Measurements from ENCODE around the gene PODN. TPM values are rescaled to one million over a fixed set of nuclear protein-coding genes. Genes with fewer than 3 reads are reported as not detected.

Gene PODN
- total and polyA plus RNA-seq, 5 experiments from 2014 or later = 0.35 TPM; not detected in 4

DNA sequence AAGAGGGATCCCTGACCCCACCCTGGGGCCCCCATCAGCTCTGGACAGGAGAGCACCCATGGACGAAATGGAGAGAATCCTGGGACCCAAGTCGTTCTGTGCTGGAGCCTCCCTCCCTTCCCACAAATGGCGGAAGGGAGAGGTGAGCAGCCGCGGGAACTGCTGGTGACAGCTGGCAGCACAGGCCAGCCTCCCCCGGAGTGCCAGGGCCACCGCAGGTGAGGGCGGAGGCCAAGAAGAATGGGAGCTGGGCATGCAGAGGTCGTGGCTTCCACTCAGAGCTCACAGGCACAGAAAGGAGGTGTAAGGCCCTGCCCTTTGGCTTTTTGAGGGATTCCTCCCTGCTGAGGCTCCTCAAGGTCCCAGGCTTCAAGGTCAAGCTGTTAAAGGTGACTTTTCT, 55.8 kb downstream of the PODN start:
- H3K27me3 Mint-ChIP-seq = peaks cover 0 to 14% (median 8%) of the 10 kb centered on the region in 5 donors
- H3K4me1 Mint-ChIP-seq = peaks cover 0 to 12% (median 1%) of the 10 kb centered on the region in 4 donors
- ATAC-seq (no peak), DNase-seq (no peak)
- POLR2A ChIA-PET = no interaction called here
- no peak overlapping the region for H3K4me3 Mint-ChIP-seq
- H3K9me3 Mint-ChIP-seq = no peaks in the 10 kb centered on the region
- peak overlapping the region in 1 of 10 donors; percentile 3 for H3K27ac Mint-ChIP-seq
- no peaks in the 10 kb centered on the region for H3K36me3 Mint-ChIP-seq

DNA sequence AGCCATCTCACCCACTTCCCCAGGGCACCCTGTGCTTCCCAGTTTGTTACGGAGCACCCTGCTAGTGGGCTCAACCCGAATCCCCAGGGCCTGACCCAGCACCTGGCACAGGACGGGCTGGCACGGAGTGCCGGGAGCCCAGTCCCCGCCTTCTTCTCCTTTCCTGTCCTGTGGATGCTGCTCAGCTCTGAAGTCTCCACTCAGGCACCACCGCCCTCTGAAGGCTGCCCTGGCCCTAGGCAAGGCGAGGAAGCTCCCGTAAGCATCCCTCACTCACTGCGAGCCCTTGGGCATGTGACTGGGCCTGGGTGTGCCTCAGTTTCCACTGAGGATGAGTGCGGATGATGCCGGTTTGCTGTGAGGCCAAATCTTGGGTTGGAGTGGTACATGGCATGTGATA, 58.6 kb downstream of the PODN start:
- Mint-ChIP-seq H3K9me3 (peaks cover 0 to 2% (median 0%) of the 10 kb centered on the region in 9 donors), H3K27ac (no peak overlapping the region), H3K4me3 (no peak overlapping the region), H3K36me3 (no peaks in the 10 kb centered on the region), H3K27me3 (peaks cover 0 to 13% (median 8%) of the 10 kb centered on the region in 5 donors), H3K4me1 (peaks cover 0 to 12% (median 1%) of the 10 kb centered on the region in 4 donors)
- POLR2A ChIA-PET = no interaction called here
- no peak for DNase-seq
- ATAC-seq = no peak

DNA sequence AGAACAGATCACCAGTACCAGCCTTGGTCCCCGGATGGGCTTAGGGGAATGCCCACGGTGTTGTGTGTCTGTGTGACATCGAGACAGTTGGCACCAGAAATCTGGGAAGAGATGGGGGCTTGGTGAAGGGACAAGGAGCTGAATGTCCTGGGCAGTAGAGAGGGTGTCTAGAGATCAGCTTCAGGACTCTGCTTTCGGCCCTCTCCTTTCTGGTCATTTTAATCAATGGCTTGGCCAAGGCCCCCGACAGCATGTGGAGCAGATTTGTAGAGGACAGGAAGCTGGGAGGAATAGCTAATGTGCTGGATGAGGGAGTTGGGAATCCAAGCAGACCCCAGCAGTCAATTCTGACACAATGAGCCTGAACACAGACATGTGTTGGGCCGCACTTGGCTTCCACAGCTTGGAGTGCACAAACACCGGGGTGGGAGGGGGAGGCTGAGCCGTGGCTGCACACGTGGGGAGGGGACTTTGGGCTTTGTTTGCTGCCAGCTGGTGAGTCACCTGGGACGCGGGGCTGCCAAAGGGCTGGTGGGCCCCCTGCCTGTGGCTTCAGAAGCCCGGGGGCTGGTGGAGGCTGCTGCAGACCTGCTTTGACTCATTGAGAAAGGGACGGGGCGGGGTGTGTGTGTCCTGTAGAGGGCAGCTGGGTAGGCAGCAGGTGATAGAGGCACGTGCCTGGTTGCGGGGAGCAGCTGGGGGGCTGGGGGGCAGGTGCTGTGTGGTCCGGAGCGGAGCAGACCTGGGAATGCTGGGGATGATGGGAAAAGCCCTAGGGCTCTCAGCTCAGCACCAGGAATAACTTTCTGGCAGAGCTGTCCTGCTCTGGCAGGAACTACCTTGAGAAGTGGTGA, 59.5 kb downstream of the PODN start:
- peaks cover 0 to 2% (median 0%) of the 10 kb centered on the region in 9 donors for H3K9me3 Mint-ChIP-seq
- H3K4me1 Mint-ChIP-seq = peaks cover 0 to 12% (median 1%) of the 10 kb centered on the region in 4 donors
- no peak overlapping the region for H3K27ac Mint-ChIP-seq
- peaks cover 0 to 13% (median 8%) of the 10 kb centered on the region in 5 donors for H3K27me3 Mint-ChIP-seq
- DNase-seq (no peak), ATAC-seq (no peak)
- no peak overlapping the region for H3K4me3 Mint-ChIP-seq
- H3K36me3 Mint-ChIP-seq = no peaks in the 10 kb centered on the region
- POLR2A ChIA-PET = no interaction called here

- peaks cover 0 to 2% (median 0%) of the 10 kb centered on the region in 9 donors for H3K9me3 Mint-ChIP-seq
- no peak for ATAC-seq
- H3K4me1 Mint-ChIP-seq = peaks cover 0 to 12% (median 1%) of the 10 kb centered on the region in 4 donors
- peaks cover 0 to 14% (median 8%) of the 10 kb centered on the region in 5 donors for H3K27me3 Mint-ChIP-seq
- no peaks in the 10 kb centered on the region for H3K36me3 Mint-ChIP-seq
- no peak overlapping the region for H3K4me3 Mint-ChIP-seq
- peak in 1 of 10 donors; percentile 46 for DNase-seq
- H3K27ac Mint-ChIP-seq = peak overlapping the region in 1 of 10 donors; percentile 35
- POLR2A ChIA-PET = no interaction called here
Measured at GRCh38 chr1:53122201-53122885, 60.3 kb downstream of the PODN start.

DNA sequence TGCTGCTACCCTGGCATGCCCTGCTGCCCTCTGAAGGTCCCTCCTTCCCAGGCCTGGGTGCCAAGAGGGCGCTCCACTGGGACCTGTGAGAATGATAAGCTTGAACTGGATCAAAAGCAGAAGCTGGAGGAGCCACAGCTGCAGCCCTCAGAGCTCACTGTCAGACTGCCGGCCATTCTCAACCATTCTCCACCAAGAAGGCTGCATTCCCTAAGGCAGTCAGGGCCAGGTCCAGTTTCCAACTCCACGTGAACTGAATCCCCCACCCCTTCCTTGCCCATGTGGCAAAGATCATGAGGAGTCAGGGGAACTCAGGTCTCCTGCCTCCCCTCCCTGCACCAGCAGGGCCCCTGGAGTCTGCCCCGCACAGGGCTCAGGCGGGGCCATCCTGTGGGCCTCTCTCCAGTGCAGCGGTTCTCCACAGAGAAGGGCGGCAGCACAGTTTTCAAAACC, 61.0 kb downstream of the PODN start:
- no peaks in the 10 kb centered on the region for H3K36me3 Mint-ChIP-seq

GRCh38 chr1:53123453-53124140, 61.6 kb downstream of the PODN start:
- Mint-ChIP-seq H3K36me3 (no peaks in the 10 kb centered on the region), H3K9me3 (peaks cover 0 to 2% (median 0%) of the 10 kb centered on the region in 9 donors), H3K4me1 (peaks cover 0 to 12% (median 3%) of the 10 kb centered on the region in 4 donors), H3K27ac (no peak overlapping the region), H3K27me3 (peaks cover 0 to 21% (median 8%) of the 10 kb centered on the region in 5 donors), H3K4me3 (no peak overlapping the region)
- DNase-seq (no peak), ATAC-seq (no peak)
- POLR2A ChIA-PET = no interaction called here

More for the DNA sequence above, 61.0 kb downstream of the PODN start:
- Mint-ChIP-seq H3K27me3 (peaks cover 0 to 21% (median 8%) of the 10 kb centered on the region in 5 donors), H3K4me1 (peaks cover 0 to 12% (median 1%) of the 10 kb centered on the region in 4 donors), H3K4me3 (no peak overlapping the region), H3K27ac (no peak overlapping the region), H3K9me3 (peaks cover 0 to 2% (median 0%) of the 10 kb centered on the region in 9 donors)
- ATAC-seq (no peak), DNase-seq (peak in 1 of 10 donors; percentile 43)
- POLR2A ChIA-PET = no interaction called here

DNA sequence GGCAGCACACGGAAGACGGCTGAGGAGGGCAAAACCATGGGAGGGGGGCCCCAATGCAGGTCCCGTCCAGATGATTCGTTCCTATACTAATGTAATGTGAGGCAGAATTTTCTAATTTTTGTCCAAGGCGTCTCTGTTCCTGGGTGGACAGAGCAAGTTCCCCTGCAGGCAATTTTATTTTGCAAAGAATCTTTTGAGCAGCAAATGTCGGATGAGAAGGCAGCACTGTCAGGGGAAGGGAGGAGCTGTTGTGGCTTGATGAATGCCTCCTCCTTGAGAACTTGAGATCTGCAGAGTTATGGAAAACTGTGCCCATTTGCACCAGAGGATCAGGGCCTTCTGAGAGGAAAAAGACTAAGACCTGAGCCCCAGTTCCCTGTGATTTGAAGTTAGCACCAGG, 63.1 kb downstream of the PODN start:
- Mint-ChIP-seq H3K27ac (no peak overlapping the region), H3K27me3 (peaks cover 0 to 21% (median 8%) of the 10 kb centered on the region in 5 donors), H3K4me3 (no peak overlapping the region), H3K9me3 (peaks cover 0 to 2% (median 0%) of the 10 kb centered on the region in 9 donors), H3K4me1 (peaks cover 0 to 12% (median 4%) of the 10 kb centered on the region in 4 donors), H3K36me3 (no peaks in the 10 kb centered on the region)
- ATAC-seq = no peak
- POLR2A ChIA-PET = no interaction called here
- DNase-seq = no peak

DNA sequence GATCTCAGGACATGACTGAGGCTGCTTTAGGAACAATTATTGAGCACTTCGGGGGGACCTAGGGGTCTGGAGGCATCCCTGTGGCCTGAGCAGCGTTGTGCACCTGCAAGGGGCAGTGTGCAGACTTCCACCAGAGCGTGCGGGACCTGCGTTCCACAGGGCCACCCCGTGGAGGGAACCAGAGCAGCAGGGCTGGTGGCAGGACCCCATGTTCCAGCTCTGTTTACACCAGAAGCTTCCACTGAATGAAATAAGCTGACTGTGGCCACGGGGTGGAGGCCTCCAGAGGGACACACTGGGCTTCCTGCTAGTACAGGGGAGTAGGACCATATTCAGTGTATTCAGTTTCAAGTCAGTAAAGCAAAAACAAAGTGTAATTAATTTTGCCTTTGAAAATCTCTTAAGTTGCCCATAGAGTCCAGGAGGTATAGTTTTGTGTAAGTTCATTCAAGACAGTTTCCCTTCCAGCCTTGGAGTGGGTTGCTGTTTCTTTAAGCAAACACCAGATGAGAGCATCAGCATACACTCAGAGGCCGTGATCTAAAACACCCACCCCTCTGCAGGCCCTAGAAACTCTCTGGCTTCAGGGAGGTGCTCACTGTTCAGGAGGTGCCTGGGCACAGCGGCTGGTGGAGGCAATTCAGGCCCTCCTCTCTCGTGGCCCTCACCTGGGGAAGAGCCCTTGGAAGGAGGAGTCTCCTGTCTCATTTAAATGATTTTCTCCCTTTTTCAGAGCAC, 63.8 kb downstream of the PODN start:
- POLR2A ChIA-PET = no interaction called here
- no peak overlapping the region for H3K4me3 Mint-ChIP-seq
- H3K36me3 Mint-ChIP-seq = no peaks in the 10 kb centered on the region
- peaks cover 0 to 16% (median 8%) of the 10 kb centered on the region in 5 donors for H3K27me3 Mint-ChIP-seq
- H3K27ac Mint-ChIP-seq = peak overlapping the region in 1 of 10 donors; percentile 60
- no peak for DNase-seq
- ATAC-seq = no peak
- H3K4me1 Mint-ChIP-seq = peaks cover 0 to 10% (median 4%) of the 10 kb centered on the region in 4 donors
- peaks cover 0 to 2% (median 0%) of the 10 kb centered on the region in 9 donors for H3K9me3 Mint-ChIP-seq

GRCh38 chr1:53126495-53126894, 64.5 kb downstream of the PODN start:
- peaks cover 0 to 9% (median under 1%) of the 10 kb centered on the region in 5 donors for H3K27me3 Mint-ChIP-seq
- ATAC-seq = no peak
- POLR2A ChIA-PET = no interaction called here
- no peak overlapping the region for H3K27ac Mint-ChIP-seq
- no peak overlapping the region for H3K4me3 Mint-ChIP-seq
- peaks cover 0 to 2% (median 0%) of the 10 kb centered on the region in 9 donors for H3K9me3 Mint-ChIP-seq
- no peak for DNase-seq
- H3K36me3 Mint-ChIP-seq = no peaks in the 10 kb centered on the region
- peaks cover 0 to 5% (median 1%) of the 10 kb centered on the region in 4 donors for H3K4me1 Mint-ChIP-seq

GRCh38 chr1:53127546-53127945, 65.5 kb downstream of the PODN start:
- peak overlapping the region in 1 of 10 donors; percentile 41 for H3K4me3 Mint-ChIP-seq

DNA sequence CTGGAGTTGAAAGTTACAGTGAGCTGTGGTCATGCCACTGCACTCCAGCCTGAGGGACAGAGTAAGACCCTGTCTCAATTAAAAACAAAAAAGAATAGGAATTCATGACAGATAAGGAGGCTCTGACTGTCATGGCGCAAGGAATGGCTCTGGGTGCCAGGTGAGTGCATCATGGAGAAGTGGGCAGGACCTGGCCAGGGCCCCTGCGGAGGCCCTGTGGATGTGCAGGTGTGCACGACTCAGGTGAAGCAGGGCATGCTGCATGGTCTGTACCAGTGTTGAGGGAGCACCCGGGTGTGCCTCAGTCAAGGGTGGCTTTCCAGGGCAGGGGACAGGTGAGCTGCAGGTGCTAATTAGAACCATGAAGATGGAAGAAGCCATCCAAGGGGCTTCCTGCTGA, 66.4 kb downstream of the PODN start:
- Mint-ChIP-seq H3K9me3 (peaks cover 0 to 2% (median 0%) of the 10 kb centered on the region in 9 donors), H3K4me3 (no peak overlapping the region), H3K27ac (no peak overlapping the region), H3K4me1 (peaks cover 0 to 5% (median 0%) of the 10 kb centered on the region in 4 donors), H3K36me3 (no peaks in the 10 kb centered on the region), H3K27me3 (peaks cover 0 to 9% (median 0%) of the 10 kb centered on the region in 5 donors)
- POLR2A ChIA-PET = no interaction called here
- ATAC-seq (no peak), DNase-seq (no peak)

More at GRCh38 chr1:53127546-53127945, 65.5 kb downstream of the PODN start:
- DNase-seq (peak in 1 of 10 donors; percentile 20), ATAC-seq (no peak)
- peaks cover 0 to 9% (median 0%) of the 10 kb centered on the region in 5 donors for H3K27me3 Mint-ChIP-seq
- POLR2A ChIA-PET = interaction anchor here (0.6 kb wide), 1 partner anchor 43 kb away, joined by 4 read pairs; no protein-coding TSS in a partner anchor
- no peaks in the 10 kb centered on the region for H3K36me3 Mint-ChIP-seq
- peaks cover 0 to 2% (median 0%) of the 10 kb centered on the region in 9 donors for H3K9me3 Mint-ChIP-seq
- peaks cover 0 to 5% (median 0%) of the 10 kb centered on the region in 4 donors for H3K4me1 Mint-ChIP-seq
- H3K27ac Mint-ChIP-seq = peak overlapping the region in 1 of 10 donors; percentile 83
